H9 (cell line): ENCODE results near the gene AARS1. TPM values are rescaled to one million over a fixed set of nuclear protein-coding genes. Genes with fewer than 3 reads are reported as not detected.
"Not testable (repeated sequence)": the region's sequence is repeated elsewhere in the genome, so short reads cannot be mapped to it uniquely, and the experiment has no call there.

Experiments
- DNase-seq: peaks from one replicate; pipeline ENCODE4 v3.0.0-alpha.2; 2017
- H2AFZ ChIP-seq: one replicate; pipeline ENCODE4 v1.6.1; 2013; ENCODE audit warnings: mild to moderate bottlenecking, low read length, control low read depth, moderate library complexity
- H2AK5ac ChIP-seq: 2 replicates; pipeline ENCODE4 v1.6.1; 2013; ENCODE audit warnings: low read length, control low read depth, mixed read lengths; ENCODE audit not compliant: insufficient read length
- H2BK120ac ChIP-seq: one replicate; pipeline ENCODE4 v1.6.1; 2013; ENCODE audit warnings: low read depth, mild to moderate bottlenecking, low read length, control low read depth, inconsistent platforms; ENCODE audit not compliant: poor library complexity, severe bottlenecking
- H2BK12ac ChIP-seq: 2 replicates; pipeline ENCODE4 v1.6.1; 2013; ENCODE audit warnings: low read length, control low read depth, mixed read lengths, low read depth; ENCODE audit not compliant: insufficient read length
- H2BK15ac ChIP-seq: 2 replicates; pipeline ENCODE4 v1.6.1; 2013; ENCODE audit warnings: low read depth, low read length, control low read depth
- H2BK20ac ChIP-seq: one replicate; pipeline ENCODE4 v1.6.1; 2013; ENCODE audit warnings: low read depth, mild to moderate bottlenecking, low read length, control low read depth, inconsistent platforms; ENCODE audit not compliant: poor library complexity, severe bottlenecking
- H2BK5ac ChIP-seq: 2 replicates; pipeline ENCODE4 v1.6.1; 2013; ENCODE audit warnings: low read length, control low read depth, mixed read lengths; ENCODE audit not compliant: insufficient read length
- H3K14ac ChIP-seq: 2 replicates; pipeline ENCODE4 v1.6.1; 2013; ENCODE audit warnings: low read length, control low read depth; ENCODE audit not compliant: insufficient read depth
- H3K18ac ChIP-seq: 2 replicates; pipeline ENCODE4 v1.6.1; 2013; ENCODE audit warnings: low read depth, mild to moderate bottlenecking, mixed read lengths, low read length, control low read depth; ENCODE audit not compliant: insufficient read length
- H3K23ac ChIP-seq: 2 replicates; pipeline ENCODE4 v1.6.1; 2013; ENCODE audit warnings: low read length, control low read depth, mixed read lengths, low read depth; ENCODE audit not compliant: insufficient read length
- H3K23me2 ChIP-seq: 2 replicates; pipeline ENCODE4 v1.6.1; 2013; ENCODE audit warnings: low read depth, mild to moderate bottlenecking, mixed read lengths, low read length, control low read depth; ENCODE audit not compliant: insufficient read length, poor library complexity, severe bottlenecking
- H3K27ac ChIP-seq: 2 replicates; pipeline ENCODE4 v1.5.1; 2013; ENCODE audit warnings: low read length, control low read depth, mixed read lengths, low read depth; ENCODE audit not compliant: insufficient read length
- H3K27me3 ChIP-seq: 2 replicates; pipeline ENCODE4 v1.6.1; 2013; ENCODE audit warnings: low read length, control low read depth, inconsistent platforms; ENCODE audit not compliant: insufficient read depth
- H3K4ac ChIP-seq: 2 replicates; pipeline ENCODE4 v1.6.1; 2013; ENCODE audit warnings: low read depth, mild to moderate bottlenecking, control low read depth, inconsistent platforms, low read length, moderate library complexity
- H3K4me1 ChIP-seq: 2 replicates; pipeline ENCODE4 v1.6.1; 2013; ENCODE audit warnings: low read length, control low read depth, inconsistent platforms; ENCODE audit not compliant: insufficient read depth
- H3K4me2 ChIP-seq: 2 replicates; pipeline ENCODE4 v1.6.1; 2013; ENCODE audit warnings: low read length, control low read depth, mixed read lengths; ENCODE audit not compliant: insufficient read length, insufficient read depth
- H3K56ac ChIP-seq: 2 replicates; pipeline ENCODE4 v1.6.1; 2013; ENCODE audit warnings: low read depth, mild to moderate bottlenecking, mixed read lengths, low read length, control low read depth; ENCODE audit not compliant: insufficient read length
- H3K79me1 ChIP-seq: 2 replicates; pipeline ENCODE4 v1.6.1; 2013; ENCODE audit warnings: low read depth, mild to moderate bottlenecking, moderate library complexity, low read length, control low read depth, inconsistent platforms; ENCODE audit not compliant: insufficient read depth, poor library complexity, severe bottlenecking
- H3K79me2 ChIP-seq: 2 replicates; pipeline ENCODE4 v1.6.1; 2013; ENCODE audit warnings: low read length, control low read depth, inconsistent platforms; ENCODE audit not compliant: insufficient read depth
- H3K9ac ChIP-seq: 2 replicates; pipeline ENCODE4 v1.6.1; 2013; ENCODE audit warnings: low read length, control low read depth, mixed read lengths; ENCODE audit not compliant: insufficient read length; ENCODE audit errors: extremely low read depth
- H3K9me3 ChIP-seq: one replicate; pipeline ENCODE4 v1.6.1; 2013; ENCODE audit warnings: low read depth, low read length, inconsistent platforms; ENCODE audit not compliant: control insufficient read depth
- H3T11ph ChIP-seq: one replicate; pipeline ENCODE4 v1.6.1; 2013; ENCODE audit warnings: mild to moderate bottlenecking, low read length, control low read depth, inconsistent platforms
- H4K20me1 ChIP-seq: one replicate; pipeline ENCODE4 v1.6.1; 2013; ENCODE audit not compliant: control insufficient read depth, insufficient read length, insufficient read depth
- H4K5ac ChIP-seq: 2 replicates; pipeline ENCODE4 v1.6.1; 2013; ENCODE audit warnings: low read depth, mild to moderate bottlenecking, mixed read lengths, low read length, control low read depth; ENCODE audit not compliant: insufficient read length
- H4K8ac ChIP-seq: replicated peaks from 2 replicates; pipeline ENCODE4 v1.6.1; 2013; ENCODE audit warnings: low read length, control low read depth, mixed read lengths, low read depth; ENCODE audit not compliant: insufficient read length
- H4K91ac ChIP-seq: 2 replicates; pipeline ENCODE4 v1.6.1; 2013; ENCODE audit warnings: low read depth, mild to moderate bottlenecking, moderate library complexity, mixed read lengths, low read length, control low read depth; ENCODE audit not compliant: insufficient read length
- H3K27ac Mint-ChIP-seq, 3 experiments: 2 replicates in 2 of 3; 3 replicates in 1 of 3; pipeline ENCODE4 v1.8.0; 2020 to 2021; ENCODE audit warnings: mixed read lengths in 3 of 3, mild to moderate bottlenecking in 1 of 3, moderate library complexity in 1 of 3
- H3K27me3 Mint-ChIP-seq: 2 replicates; pipeline ENCODE4 v1.8.0; 2021; ENCODE audit warnings: low read depth, mild to moderate bottlenecking, moderate library complexity, mixed read lengths
- H3K36me3 Mint-ChIP-seq, 3 experiments: 2 replicates in 2 of 3; 3 replicates in 1 of 3; pipeline ENCODE4 v1.8.0; 2020 to 2021; ENCODE audit warnings: low read depth in 3 of 3, mixed read lengths in 3 of 3; ENCODE audit not compliant: insufficient read depth in 1 of 3
- H3K4me1 Mint-ChIP-seq, 2 experiments: 2 replicates each; pipeline ENCODE4 v1.8.0; 2020; ENCODE audit warnings: mixed read lengths in 2 of 2
- H3K4me3 Mint-ChIP-seq, 2 experiments: 2 replicates in 1 of 2; 3 replicates in 1 of 2; pipeline ENCODE4 v1.8.0; 2020 to 2021; ENCODE audit warnings: mild to moderate bottlenecking in 2 of 2, mixed read lengths in 2 of 2, moderate library complexity in 1 of 2
- H3K9me3 Mint-ChIP-seq, 2 experiments: 2 replicates in 1 of 2; 3 replicates in 1 of 2; pipeline ENCODE4 v1.8.0; 2020; ENCODE audit warnings: mild to moderate bottlenecking in 2 of 2, mixed read lengths in 2 of 2, moderate library complexity in 1 of 2
- WGBS: extraction: QIAGEN DNeasy Blood & Tissue Kit; methylation state at CpG from one replicate; pipeline ENCODE4 v1.1.7; 2013; ENCODE audit warnings: missing lambda C conversion rate, low lambda C conversion rate, mixed read lengths; ENCODE audit not compliant: insufficient read length; ENCODE audit errors: extremely low coverage; 5-methylcytosine and 5-hydroxymethylcytosine counted together
- total RNA-seq: library from RNA; stranded (reverse); gene quantifications from 2 replicates; pipeline ENCODE4 v1.2.1, GENCODE V29; 2021

The AARS1 gene
- total RNA-seq, 1 experiment from 2014 or later = 168 TPM

DNA sequence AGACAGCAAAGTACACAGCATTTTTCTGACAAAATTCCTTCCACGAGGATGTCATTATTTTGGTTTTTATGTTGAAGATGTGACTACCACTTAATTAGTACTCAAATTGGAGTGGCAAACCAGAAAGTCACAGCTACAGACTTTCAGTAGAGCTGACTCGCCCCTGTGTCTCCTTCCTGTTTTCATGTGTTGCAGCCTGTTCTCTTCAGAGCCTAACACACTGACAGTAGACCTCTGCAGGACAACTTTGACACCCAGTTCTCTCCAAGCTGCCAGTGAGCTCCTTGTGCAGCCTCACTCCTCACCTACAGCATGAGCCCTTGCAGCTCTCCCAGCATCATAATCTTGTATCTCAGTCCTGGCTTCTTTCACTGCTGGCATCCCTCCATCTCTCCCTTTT, 66.7 kb downstream of the AARS1 start:
- not testable (repeated sequence) for H3K9ac ChIP-seq, H2BK5ac ChIP-seq, H2BK20ac ChIP-seq, H3K4me3 Mint-ChIP-seq, H3K4me2 ChIP-seq, H4K20me1 ChIP-seq, H2BK12ac ChIP-seq, H3K27me3 ChIP-seq, H2BK120ac ChIP-seq, H3K9me3 Mint-ChIP-seq, H3K14ac ChIP-seq, H3K4ac ChIP-seq, H4K8ac ChIP-seq, H3K23me2 ChIP-seq, H4K91ac ChIP-seq, H3K56ac ChIP-seq, H3K27ac ChIP-seq, H3K27me3 Mint-ChIP-seq, H2AFZ ChIP-seq, H3T11ph ChIP-seq, H3K79me1 ChIP-seq, H3K27ac Mint-ChIP-seq, H2AK5ac ChIP-seq, H3K23ac ChIP-seq, H3K79me2 ChIP-seq, H2BK15ac ChIP-seq, H3K4me1 Mint-ChIP-seq, H4K5ac ChIP-seq, H3K4me1 ChIP-seq, DNase-seq, H3K18ac ChIP-seq, H3K9me3 ChIP-seq
- H3K36me3 Mint-ChIP-seq = peaks cover 15 to 50% (median 17%) of the 10 kb centered on the region in 3 experiments; a peak in 5 of 7 replicates
- WGBS = no CpG with 5 or more reads among the region's 2 CpGs

DNA sequence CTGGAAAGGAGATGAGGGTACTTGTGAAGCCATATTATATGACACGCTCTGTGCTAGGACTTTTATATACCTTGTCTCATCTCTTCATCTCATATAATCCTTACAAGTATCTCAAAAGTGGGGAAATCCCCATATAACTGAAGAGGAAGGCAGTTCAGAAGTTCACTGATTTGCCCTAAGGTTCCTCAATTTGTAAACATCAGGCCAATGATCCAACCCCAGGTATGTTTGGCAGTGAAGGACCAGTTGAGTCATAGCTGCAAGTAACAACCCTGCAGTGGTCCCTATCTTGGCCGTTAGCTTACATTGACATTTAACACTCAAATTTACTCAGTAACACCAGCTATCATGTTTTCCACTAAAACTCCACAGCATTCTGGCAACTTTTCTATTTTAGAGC, 70.7 kb downstream of the AARS1 start:
- H4K8ac ChIP-seq, H2BK15ac ChIP-seq, H3K9me3 Mint-ChIP-seq, H3K9ac ChIP-seq, H3T11ph ChIP-seq, H3K4ac ChIP-seq, H3K27ac Mint-ChIP-seq, H3K4me1 ChIP-seq, H3K79me2 ChIP-seq, H2AFZ ChIP-seq, H2BK120ac ChIP-seq, H3K23me2 ChIP-seq, H3K4me1 Mint-ChIP-seq, H2BK20ac ChIP-seq, H3K79me1 ChIP-seq, H2AK5ac ChIP-seq, H3K23ac ChIP-seq, H3K27ac ChIP-seq, H3K27me3 Mint-ChIP-seq, H4K20me1 ChIP-seq, H3K56ac ChIP-seq, H4K91ac ChIP-seq, H3K4me2 ChIP-seq, H2BK12ac ChIP-seq, H2BK5ac ChIP-seq, H3K27me3 ChIP-seq, H3K14ac ChIP-seq, H4K5ac ChIP-seq, H3K18ac ChIP-seq, H3K9me3 ChIP-seq, H3K4me3 Mint-ChIP-seq, DNase-seq: not testable (repeated sequence)
- peaks cover 5 to 41% (median 8%) of the 10 kb centered on the region in 3 experiments; a peak in 5 of 7 replicates for H3K36me3 Mint-ChIP-seq
- WGBS = no CpG with 5 or more reads among the region's 2 CpGs
